ENCODE data around the gene DSP. TPM values are rescaled to one million over a fixed set of nuclear protein-coding genes. Genes with fewer than 3 reads are reported as not detected.

Gene DSP
- total and polyA plus RNA-seq, 2 experiments from 2014 or later, result 16.8 to 43.7 TPM

GRCh38 chr6:7512320-7512719 lies 29.2 kb upstream of the DSP start:
- no peaks in the 10 kb centered on the region for H3K9me3 Mint-ChIP-seq
- 0 out of 2 replicates have a peak, but pooled peaks cover 2% of the 10 kb centered on the region for H3K9me2 ChIP-seq (ENCODE audit: insufficient read depth)
- no peak for ATAC-seq

More at GRCh38 chr6:7512320-7512719, 29.2 kb upstream of the DSP start:
- no peak overlapping the region for H3K4me3 Mint-ChIP-seq
- no peaks in the 10 kb centered on the region for H3K36me3 ChIP-seq (ENCODE audit: insufficient read depth)
- H4K20me1 ChIP-seq (replicated peaks; ENCODE audit: insufficient read depth), result no peaks in the 10 kb centered on the region
- H3K79me2 ChIP-seq (replicated peaks; ENCODE audit: insufficient read depth), result no peaks in the 10 kb centered on the region
- H3K36me3 Mint-ChIP-seq (ENCODE audit: low read depth), result no peaks in the 10 kb centered on the region
- no peak for DNase-seq (ENCODE audit: low spot score)
- H3K27me3 Mint-ChIP-seq (ENCODE audit: insufficient read depth, low read depth, poor library complexity), result no peaks in the 10 kb centered on the region
- no peaks in the 10 kb centered on the region for H3K4me1 ChIP-seq (ENCODE audit: insufficient read depth)
- no peaks in the 10 kb centered on the region for H3K27me3 ChIP-seq (ENCODE audit: insufficient read depth)
- no peak overlapping the region for H3K4me3 ChIP-seq
- no peak overlapping the region for H3K27ac ChIP-seq (ENCODE audit: low read depth)
- H3K27ac Mint-ChIP-seq, result no peak overlapping the region
- no peak for TF ChIP-seq CTCF (conservative IDR thresholded peaks at IDR 0.05; ENCODE audit: low read depth in 2 of 2)
- no peak for TF ChIP-seq STAT1 (IDR thresholded peaks at IDR 0.05; ENCODE audit: unreplicated experiment)
- TF ChIP-seq ETS1 (IDR thresholded peaks at IDR 0.05), result no peak
- no peak for TF ChIP-seq POLR2AphosphoS5 (IDR thresholded peaks at IDR 0.05; ENCODE audit: low read depth)
- no peak for TF ChIP-seq CREB1 (CRISPR knock-in tag; IDR thresholded peaks at IDR 0.05; ENCODE audit: low read depth)
- TF ChIP-seq EZH2phosphoT487 (IDR thresholded peaks at IDR 0.05; ENCODE audit: unreplicated experiment), result no peak
- no peak for TF ChIP-seq REST (IDR thresholded peaks at IDR 0.05; ENCODE audit: unreplicated experiment)
- TF ChIP-seq EZH2 (IDR thresholded peaks at IDR 0.05; ENCODE audit: low read depth, unreplicated experiment), result no peak
- TF ChIP-seq NANOG (IDR thresholded peaks at IDR 0.05; ENCODE audit: borderline replicate concordance), result no peak
- TF ChIP-seq ZNF462 (CRISPR knock-in tag; IDR thresholded peaks at IDR 0.05), result no peak
- TF ChIP-seq ZNF331 (CRISPR knock-in tag; IDR thresholded peaks at IDR 0.05; ENCODE audit: low read depth), result no peak
- TF ChIP-seq ZNF114 (CRISPR knock-in tag; IDR thresholded peaks at IDR 0.05), result no peak
- TF ChIP-seq JUNB (IDR thresholded peaks at IDR 0.05; ENCODE audit: unreplicated experiment), result no peak
- no peaks in the 10 kb centered on the region for H3K4me1 Mint-ChIP-seq
- H3K4me2 ChIP-seq, result no peak overlapping the region
- no peaks in the 10 kb centered on the region for H3F3A ChIP-seq (replicated peaks; ENCODE audit: low read depth)
- no peak overlapping the region for H2AFZ ChIP-seq

Measured in GM23338 (cell line).